ENCODE data around the gene C4BPB. TPM values are rescaled to one million over a fixed set of nuclear protein-coding genes. Genes with fewer than 3 reads are reported as not detected.

C4BPB gene
- total RNA-seq, 1 experiment from 2014 or later: not detected

GRCh38 chr1:207115269-207115668 is 26.6 kb downstream of the C4BPB start:
- H3T11ph ChIP-seq (ENCODE audit: low read length): no peak overlapping the region
- no peaks in the 10 kb centered on the region for H3K79me1 ChIP-seq (ENCODE audit: insufficient read depth, low read depth, low read length, poor library complexity, severe bottlenecking)
- no peak overlapping the region for H4K8ac ChIP-seq (replicated peaks; ENCODE audit: insufficient read length, low read depth, low read length)
- H3K4me1 ChIP-seq (ENCODE audit: insufficient read depth, low read length): no peaks in the 10 kb centered on the region
- H3K27me3 Mint-ChIP-seq (ENCODE audit: low read depth): no peaks in the 10 kb centered on the region
- TF ChIP-seq CTCF (conservative IDR thresholded peaks at IDR 0.05): no peak
- no peaks in the 10 kb centered on the region for H3K23me2 ChIP-seq (ENCODE audit: insufficient read length, low read depth, low read length, poor library complexity, severe bottlenecking)
- no peak for DNase-seq
- H4K20me1 ChIP-seq (ENCODE audit: control insufficient read depth, insufficient read depth, insufficient read length): no peaks in the 10 kb centered on the region
- no peak overlapping the region for H3K56ac ChIP-seq (ENCODE audit: insufficient read length, low read depth, low read length)
- H4K91ac ChIP-seq (ENCODE audit: insufficient read length, low read depth, low read length): no peak overlapping the region
- H2BK20ac ChIP-seq (ENCODE audit: low read depth, low read length, poor library complexity, severe bottlenecking): no peak overlapping the region
- no peaks in the 10 kb centered on the region for H3K9me3 ChIP-seq (ENCODE audit: control insufficient read depth, low read depth, low read length)
- no peaks in the 10 kb centered on the region for H3K27me3 ChIP-seq (ENCODE audit: insufficient read depth, low read length)
- H3K4ac ChIP-seq (ENCODE audit: low read depth, low read length): no peak overlapping the region
- no peak overlapping the region for H3K9ac ChIP-seq (ENCODE audit: extremely low read depth, insufficient read length, low read length)
- no CpG with 5 or more reads among the region's 5 CpGs for WGBS (ENCODE audit: extremely low coverage, insufficient read length, low lambda C conversion rate)
- H3K4me3 Mint-ChIP-seq: no peak overlapping the region
- no peak overlapping the region for H3K23ac ChIP-seq (ENCODE audit: insufficient read length, low read depth, low read length)
- H3K9me3 Mint-ChIP-seq: no peaks in the 10 kb centered on the region
- H2BK12ac ChIP-seq (ENCODE audit: insufficient read length, low read depth, low read length): no peak overlapping the region
- no peak overlapping the region for H3K4me2 ChIP-seq (ENCODE audit: insufficient read depth, insufficient read length, low read length)
- H3K27ac ChIP-seq (ENCODE audit: insufficient read length, low read depth, low read length): no peak overlapping the region
- H3K18ac ChIP-seq (ENCODE audit: insufficient read length, low read depth, low read length): no peak overlapping the region
- no peak overlapping the region for H2AFZ ChIP-seq (ENCODE audit: low read length)
- H4K5ac ChIP-seq (ENCODE audit: insufficient read length, low read depth, low read length): no peak overlapping the region
- no peak overlapping the region for H2BK120ac ChIP-seq (ENCODE audit: low read depth, low read length, poor library complexity, severe bottlenecking)
- H3K79me2 ChIP-seq (ENCODE audit: insufficient read depth, low read length): no peaks in the 10 kb centered on the region
- no peak overlapping the region for H3K27ac Mint-ChIP-seq
- no peak overlapping the region for H3K14ac ChIP-seq (ENCODE audit: insufficient read depth, low read length)
- H3K36me3 Mint-ChIP-seq (ENCODE audit: insufficient read depth in 1 of 3, low read depth in 3 of 3): no peaks in the 10 kb centered on the region
- no peak overlapping the region for H2BK5ac ChIP-seq (ENCODE audit: insufficient read length, low read length)
- no peak overlapping the region for H2BK15ac ChIP-seq (ENCODE audit: low read depth, low read length)
- H2AK5ac ChIP-seq (ENCODE audit: insufficient read length, low read length): no peak overlapping the region
- H3K4me1 Mint-ChIP-seq: no peaks in the 10 kb centered on the region; a peak in 1 of 4 replicates
